ENCODE data around the gene CCDC172.

DNA sequence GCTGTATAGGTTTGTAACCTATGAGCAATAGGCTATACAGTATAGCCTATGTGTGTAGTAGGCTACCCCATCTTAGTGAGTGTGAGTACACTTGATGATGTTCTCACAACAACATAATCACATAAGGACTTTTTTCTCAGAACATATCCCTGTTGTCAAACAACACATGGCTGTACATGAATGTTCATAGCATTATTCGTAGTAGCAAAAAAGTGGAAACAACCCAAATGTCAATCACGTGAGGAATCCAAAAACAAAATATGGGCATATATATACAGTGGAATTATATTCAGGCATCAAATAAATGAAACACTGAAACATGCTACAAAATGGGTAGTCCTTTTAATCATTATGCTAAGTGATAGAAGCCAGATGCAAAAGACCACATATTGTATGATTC, 31.1 kb downstream of the CCDC172 start:
- TF ChIP-seq EZH2 (IDR thresholded peaks at IDR 0.05; ENCODE audit: insufficient read depth, low read length), result no peak
- TF ChIP-seq, protein P1, sequence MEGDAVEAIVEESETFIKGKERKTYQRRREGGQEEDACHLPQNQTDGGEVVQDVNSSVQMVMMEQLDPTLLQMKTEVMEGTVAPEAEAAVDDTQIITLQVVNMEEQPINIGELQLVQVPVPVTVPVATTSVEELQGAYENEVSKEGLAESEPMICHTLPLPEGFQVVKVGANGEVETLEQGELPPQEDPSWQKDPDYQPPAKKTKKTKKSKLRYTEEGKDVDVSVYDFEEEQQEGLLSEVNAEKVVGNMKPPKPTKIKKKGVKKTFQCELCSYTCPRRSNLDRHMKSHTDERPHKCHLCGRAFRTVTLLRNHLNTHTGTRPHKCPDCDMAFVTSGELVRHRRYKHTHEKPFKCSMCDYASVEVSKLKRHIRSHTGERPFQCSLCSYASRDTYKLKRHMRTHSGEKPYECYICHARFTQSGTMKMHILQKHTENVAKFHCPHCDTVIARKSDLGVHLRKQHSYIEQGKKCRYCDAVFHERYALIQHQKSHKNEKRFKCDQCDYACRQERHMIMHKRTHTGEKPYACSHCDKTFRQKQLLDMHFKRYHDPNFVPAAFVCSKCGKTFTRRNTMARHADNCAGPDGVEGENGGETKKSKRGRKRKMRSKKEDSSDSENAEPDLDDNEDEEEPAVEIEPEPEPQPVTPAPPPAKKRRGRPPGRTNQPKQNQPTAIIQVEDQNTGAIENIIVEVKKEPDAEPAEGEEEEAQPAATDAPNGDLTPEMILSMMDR (IDR thresholded peaks at IDR 0.05; ENCODE audit: insufficient read depth, low read depth, low read length), result no peak

All from astrocyte (in vitro differentiated cells and primary cell).